Measurements from ENCODE around the gene STK32C.

Gene STK32C

GRCh38 chr10:132206806-132207535 lies 100.8 kb downstream of the STK32C start:
- Histone ChIP-seq H3K9me3 (ENCODE audit: low read depth, low read length) (no peaks in the 10 kb centered on the region), H3K36me3 (ENCODE audit: insufficient read depth, low read length) (no peaks in the 10 kb centered on the region), H3K9ac (ENCODE audit: insufficient read length) (no peak overlapping the region), H3K27ac (no peak overlapping the region), H3K4me3 (no peak overlapping the region)
- no peak for TF ChIP-seq POLR2AphosphoS5 (IDR thresholded peaks at IDR 0.05; ENCODE audit: borderline replicate concordance, low read depth, low read length)
- no peak for TF ChIP-seq EZH2 (IDR thresholded peaks at IDR 0.05)
- DNase-seq (ENCODE audit: low read depth, low spot score): no peak

- no peak for DNase-seq (ENCODE audit: low read depth, low spot score)
- Histone ChIP-seq H3K27ac (no peak overlapping the region), H3K4me3 (no peak overlapping the region), H3K36me3 (ENCODE audit: insufficient read depth, low read length) (no peaks in the 10 kb centered on the region), H3K9ac (ENCODE audit: insufficient read length) (no peak overlapping the region), H3K9me3 (ENCODE audit: low read depth, low read length) (no peaks in the 10 kb centered on the region)
- TF ChIP-seq POLR2AphosphoS5 (IDR thresholded peaks at IDR 0.05; ENCODE audit: borderline replicate concordance, low read depth, low read length): no peak
- TF ChIP-seq FOXP2 (optimal IDR thresholded peaks at IDR 0.05; ENCODE audit: control extremely low read depth, extremely low read length, insufficient read depth): no peak
Measured at GRCh38 chr10:132206377-132206745, 101.4 kb downstream of the STK32C start.

DNA sequence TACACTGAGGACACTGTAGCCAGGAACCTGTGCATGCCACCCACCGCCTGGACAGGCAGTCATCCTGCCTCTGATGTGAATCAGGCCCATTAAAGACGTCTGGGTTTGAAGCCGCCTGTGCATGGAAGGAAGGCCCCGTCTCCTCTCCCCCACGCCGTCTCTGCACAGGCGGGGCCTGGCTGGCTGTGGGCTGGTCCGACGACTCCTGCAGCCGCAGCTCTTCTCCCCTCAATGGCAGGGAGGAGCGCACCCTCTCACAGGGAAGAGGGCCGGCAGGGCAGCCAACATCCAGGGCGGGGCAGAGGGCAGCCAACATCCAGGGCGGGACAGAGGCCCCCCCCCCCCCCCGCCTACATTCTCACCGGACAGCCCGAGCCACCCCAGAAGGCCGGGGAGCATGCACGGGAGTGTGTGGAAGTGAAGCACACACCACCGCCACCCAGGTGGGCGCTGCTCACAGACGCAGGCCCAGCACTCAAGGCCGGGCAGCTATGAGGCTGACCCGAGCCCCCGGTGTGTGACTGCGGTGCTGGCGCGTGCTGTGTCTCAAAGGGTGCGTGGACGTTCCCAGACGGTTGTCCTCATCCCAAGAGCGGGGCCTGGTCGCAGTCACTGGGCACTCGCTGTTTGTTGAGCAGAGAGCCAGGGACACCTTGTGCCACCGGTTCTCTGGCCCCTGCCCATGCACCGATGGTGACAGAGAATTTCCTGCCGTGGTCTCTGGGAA lies 101.9 kb downstream of the STK32C start:
- Histone ChIP-seq H3K9me3 (ENCODE audit: low read depth, low read length) (no peaks in the 10 kb centered on the region), H3K36me3 (ENCODE audit: insufficient read depth, low read length) (no peaks in the 10 kb centered on the region), H3K9ac (ENCODE audit: insufficient read length) (no peak overlapping the region), H3K27ac (no peak overlapping the region), H3K4me3 (no peak overlapping the region)
- TF ChIP-seq FOXP2 (optimal IDR thresholded peaks at IDR 0.05; ENCODE audit: control extremely low read depth, extremely low read length, insufficient read depth): no peak
- TF ChIP-seq POLR2AphosphoS5 (IDR thresholded peaks at IDR 0.05; ENCODE audit: borderline replicate concordance, low read depth, low read length): no peak
- TF ChIP-seq EZH2 (IDR thresholded peaks at IDR 0.05): no peak
- DNase-seq (ENCODE audit: low read depth, low spot score): no peak

DNA sequence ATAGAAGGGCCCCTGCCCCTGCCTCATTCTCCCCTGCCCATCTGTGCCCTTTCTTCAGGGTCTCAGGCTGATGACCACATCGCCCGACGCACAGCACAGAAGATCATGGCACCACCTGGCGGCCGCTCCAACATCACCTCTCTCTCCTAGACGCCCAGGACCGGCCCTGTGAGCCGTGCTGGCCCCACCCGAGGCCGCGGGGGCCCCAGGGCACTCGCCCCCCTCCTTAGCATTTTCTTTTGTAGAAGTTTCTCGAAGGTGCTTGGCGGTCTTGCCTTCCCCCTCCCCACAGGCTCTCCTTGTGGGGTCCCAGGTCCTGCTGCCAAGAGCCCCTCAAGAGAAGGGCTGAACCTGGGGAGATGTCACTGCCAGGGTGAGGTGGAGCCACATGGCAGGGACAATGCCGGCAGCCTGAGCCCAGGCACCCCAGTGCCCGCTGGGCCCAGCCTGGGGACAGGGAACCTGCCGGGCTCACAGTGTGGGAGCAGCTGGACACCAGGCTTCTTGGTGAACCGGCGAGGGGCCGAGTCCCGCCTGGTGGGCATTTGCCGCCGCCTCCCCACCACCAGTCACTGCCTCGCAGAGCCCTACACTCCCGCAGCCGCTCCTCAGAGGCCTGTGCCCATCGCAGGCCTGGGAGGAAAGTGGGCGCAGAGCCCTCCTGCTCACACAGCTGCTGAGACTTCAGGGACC lies 102.8 kb downstream of the STK32C start:
- H3K9me3 ChIP-seq (ENCODE audit: low read depth, low read length): no peaks in the 10 kb centered on the region
- no peaks in the 10 kb centered on the region for H3K36me3 ChIP-seq (ENCODE audit: insufficient read depth, low read length)
- TF ChIP-seq POLR2AphosphoS5 (IDR thresholded peaks at IDR 0.05; ENCODE audit: borderline replicate concordance, low read depth, low read length) (no peak), EZH2 (IDR thresholded peaks at IDR 0.05) (no peak), FOXP2 (optimal IDR thresholded peaks at IDR 0.05; ENCODE audit: control extremely low read depth, extremely low read length, insufficient read depth) (no peak)
- no peak overlapping the region for H3K27ac ChIP-seq
- H3K9ac ChIP-seq (ENCODE audit: insufficient read length): no peak overlapping the region
- no peak for DNase-seq (ENCODE audit: low read depth, low spot score)
- H3K4me3 ChIP-seq: no peak overlapping the region

GRCh38 chr10:132204078-132204780 lies 103.5 kb downstream of the STK32C start:
- no peak overlapping the region for H3K9ac ChIP-seq (ENCODE audit: insufficient read length)
- H3K4me3 ChIP-seq: no peak overlapping the region
- H3K9me3 ChIP-seq (ENCODE audit: low read depth, low read length): no peaks in the 10 kb centered on the region
- TF ChIP-seq EZH2 (IDR thresholded peaks at IDR 0.05): no peak
- no peak overlapping the region for H3K27ac ChIP-seq
- no peaks in the 10 kb centered on the region for H3K36me3 ChIP-seq (ENCODE audit: insufficient read depth, low read length)
- no peak for DNase-seq (ENCODE audit: low read depth, low spot score)

- TF ChIP-seq EZH2 (IDR thresholded peaks at IDR 0.05): no peak
- TF ChIP-seq FOXP2 (optimal IDR thresholded peaks at IDR 0.05; ENCODE audit: control extremely low read depth, extremely low read length, insufficient read depth): no peak
- TF ChIP-seq POLR2AphosphoS5 (IDR thresholded peaks at IDR 0.05; ENCODE audit: borderline replicate concordance, low read depth, low read length): no peak
- H3K9ac ChIP-seq (ENCODE audit: insufficient read length): no peak overlapping the region
- H3K27ac ChIP-seq: no peak overlapping the region
- no peak for DNase-seq (ENCODE audit: low read depth, low spot score)
- H3K36me3 ChIP-seq (ENCODE audit: insufficient read depth, low read length): no peaks in the 10 kb centered on the region
- H3K4me3 ChIP-seq: no peak overlapping the region
- H3K9me3 ChIP-seq (ENCODE audit: low read depth, low read length): no peaks in the 10 kb centered on the region
Measured at GRCh38 chr10:132203256-132204077, 104.3 kb downstream of the STK32C start.

GRCh38 chr10:132202070-132202970 lies 105.4 kb downstream of the STK32C start:
- Histone ChIP-seq H3K9me3 (ENCODE audit: low read depth, low read length) (no peaks in the 10 kb centered on the region), H3K27ac (no peak overlapping the region), H3K9ac (ENCODE audit: insufficient read length) (no peak overlapping the region), H3K4me3 (no peak overlapping the region), H3K36me3 (ENCODE audit: insufficient read depth, low read length) (no peaks in the 10 kb centered on the region)
- TF ChIP-seq EZH2 (IDR thresholded peaks at IDR 0.05) (no peak), FOXP2 (optimal IDR thresholded peaks at IDR 0.05; ENCODE audit: control extremely low read depth, extremely low read length, insufficient read depth) (no peak), POLR2AphosphoS5 (IDR thresholded peaks at IDR 0.05; ENCODE audit: borderline replicate concordance, low read depth, low read length) (no peak)
- no peak for DNase-seq (ENCODE audit: low read depth, low spot score)

Measured in SK-N-MC (cell line).